Body of pancreas (tissue), 4 donors: ENCODE measurements around the gene COLEC12. TPM values are rescaled to one million over a fixed set of nuclear protein-coding genes. Genes with fewer than 3 reads are reported as not detected.
A peak's percentile ranks its signal among the peaks of the same experiment; 100 is the strongest.

Experiments
- ATAC-seq: fragments of 150-250 bp; one replicate; pipeline ENCODE4 v1.9.1; 2016
- DNase-seq, 4 donors: peaks; one replicate each; pipeline ENCODE4 v3.0.0-alpha.2; 2019
- H3K27ac ChIP-seq, 4 donors: fragments of 200-600 bp; sonication (generic); 1 replicate in 3 of 4; 2 replicates in 1 of 4; pipeline versions ENCODE4 v1.5.1 to v1.6.1; 2016 to 2019; ENCODE audit warnings: mild to moderate bottlenecking in 1 of 4, mixed read lengths in 1 of 4, moderate library complexity in 1 of 4
- H3K27me3 ChIP-seq, 2 donors: fragments of 200-600 bp; sonication (generic); one replicate each; pipeline ENCODE4 v1.6.0; 2016; ENCODE audit warnings: mild to moderate bottlenecking in 1 of 2
- H3K36me3 ChIP-seq, 2 donors: fragments of 200-600 bp; sonication (generic); replicated peaks in 1 of 2; 2 replicates each; pipeline ENCODE4 v1.5.1; 2016; ENCODE audit warnings: low read depth in 2 of 2; ENCODE audit not compliant: insufficient read depth in 1 of 2
- H3K4me1 ChIP-seq: fragments of 200-600 bp; sonication (generic); one replicate; pipeline ENCODE4 v1.6.0; 2016
- H3K4me3 ChIP-seq, 2 donors: fragments of 200-600 bp; sonication (generic); 1 replicate in 1 of 2; 2 replicates in 1 of 2; pipeline ENCODE4 v1.5.1; 2016 to 2019
- H3K9me3 ChIP-seq, 3 donors: fragments of 200-600 bp; sonication (generic); 1 replicate in 2 of 3; 2 replicates in 1 of 3; pipeline ENCODE4 v1.5.1; 2016
- POLR2A ChIP-seq, 3 donors: fragments of 450-650 bp; IDR thresholded peaks; one replicate each; pipeline ENCODE4 v1.6.1; 2016; ENCODE audit warnings: antibody characterized with exemption in 3 of 3, mild to moderate bottlenecking in 2 of 3
- WGBS, 2 donors: methylation state at CpG; one replicate each; pipeline ENCODE4 v1.1.5; 2017; 5-methylcytosine and 5-hydroxymethylcytosine counted together
- intact Hi-C: fragments of 100-400 bp; cut with DNase I; formaldehyde crosslinking; loops from one replicate; pipeline ENCODE4 v1.15.1; 2023
- total RNA-seq, 2 donors: library from RNA; depleted of rRNA; stranded (reverse); fragments of >200 nt; gene quantifications; one replicate each; pipeline ENCODE4 v1.1.0, GENCODE V29; 2016
- TF ChIP-seq, protein P1 (sequence below), 7 experiments: fragments of 450-650 bp in 4 of 7; fragments of 200-600 bp in 3 of 7; sonication (generic) in 3 of 7; IDR thresholded peaks; one replicate each; pipeline ENCODE4 v1.5.1; 2016 to 2019; ENCODE audit warnings: antibody characterized with exemption in 7 of 7

COLEC12 gene
- total RNA-seq, 2 donors from 2014 or later: 3.6 to 4.2 TPM

DNA sequence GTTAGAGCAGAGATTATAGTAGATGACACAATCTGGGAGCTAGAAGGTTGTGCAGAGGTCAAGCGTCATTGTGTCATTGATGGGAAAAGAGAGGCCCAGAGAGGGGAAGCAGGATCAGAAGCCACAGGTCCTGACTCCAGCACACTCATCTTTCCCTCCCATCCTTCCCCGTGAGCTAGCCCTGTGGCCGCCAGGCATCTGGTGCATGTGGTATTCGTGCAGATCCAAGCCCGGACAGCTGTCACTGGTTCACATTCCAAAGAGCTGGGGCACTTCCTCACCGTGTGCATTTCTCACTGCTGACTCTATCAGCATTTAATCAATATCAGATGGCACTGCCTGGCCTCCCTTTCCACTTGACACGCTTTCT lies 138.6 kb downstream of the COLEC12 start:
- no peak for ATAC-seq
- WGBS, 2 donors: 46 to 78% methylated on average over 7 of the region's 7 CpGs
- no peaks in the 10 kb centered on the region for H3K36me3 ChIP-seq
- H3K9me3 ChIP-seq: no peaks in the 10 kb centered on the region
- H3K4me1 ChIP-seq: no peaks in the 10 kb centered on the region
- intact Hi-C loops: no loop called here
- no peak overlapping the region for H3K4me3 ChIP-seq
- TF ChIP-seq, protein P1, sequence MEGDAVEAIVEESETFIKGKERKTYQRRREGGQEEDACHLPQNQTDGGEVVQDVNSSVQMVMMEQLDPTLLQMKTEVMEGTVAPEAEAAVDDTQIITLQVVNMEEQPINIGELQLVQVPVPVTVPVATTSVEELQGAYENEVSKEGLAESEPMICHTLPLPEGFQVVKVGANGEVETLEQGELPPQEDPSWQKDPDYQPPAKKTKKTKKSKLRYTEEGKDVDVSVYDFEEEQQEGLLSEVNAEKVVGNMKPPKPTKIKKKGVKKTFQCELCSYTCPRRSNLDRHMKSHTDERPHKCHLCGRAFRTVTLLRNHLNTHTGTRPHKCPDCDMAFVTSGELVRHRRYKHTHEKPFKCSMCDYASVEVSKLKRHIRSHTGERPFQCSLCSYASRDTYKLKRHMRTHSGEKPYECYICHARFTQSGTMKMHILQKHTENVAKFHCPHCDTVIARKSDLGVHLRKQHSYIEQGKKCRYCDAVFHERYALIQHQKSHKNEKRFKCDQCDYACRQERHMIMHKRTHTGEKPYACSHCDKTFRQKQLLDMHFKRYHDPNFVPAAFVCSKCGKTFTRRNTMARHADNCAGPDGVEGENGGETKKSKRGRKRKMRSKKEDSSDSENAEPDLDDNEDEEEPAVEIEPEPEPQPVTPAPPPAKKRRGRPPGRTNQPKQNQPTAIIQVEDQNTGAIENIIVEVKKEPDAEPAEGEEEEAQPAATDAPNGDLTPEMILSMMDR (IDR thresholded peaks at IDR 0.05): no peak
- no peak for TF ChIP-seq POLR2A (IDR thresholded peaks at IDR 0.05)
- H3K27ac ChIP-seq: no peak overlapping the region
- peak in 1 of 4 donors; percentile 27 for DNase-seq
- no peaks in the 10 kb centered on the region for H3K27me3 ChIP-seq

DNA sequence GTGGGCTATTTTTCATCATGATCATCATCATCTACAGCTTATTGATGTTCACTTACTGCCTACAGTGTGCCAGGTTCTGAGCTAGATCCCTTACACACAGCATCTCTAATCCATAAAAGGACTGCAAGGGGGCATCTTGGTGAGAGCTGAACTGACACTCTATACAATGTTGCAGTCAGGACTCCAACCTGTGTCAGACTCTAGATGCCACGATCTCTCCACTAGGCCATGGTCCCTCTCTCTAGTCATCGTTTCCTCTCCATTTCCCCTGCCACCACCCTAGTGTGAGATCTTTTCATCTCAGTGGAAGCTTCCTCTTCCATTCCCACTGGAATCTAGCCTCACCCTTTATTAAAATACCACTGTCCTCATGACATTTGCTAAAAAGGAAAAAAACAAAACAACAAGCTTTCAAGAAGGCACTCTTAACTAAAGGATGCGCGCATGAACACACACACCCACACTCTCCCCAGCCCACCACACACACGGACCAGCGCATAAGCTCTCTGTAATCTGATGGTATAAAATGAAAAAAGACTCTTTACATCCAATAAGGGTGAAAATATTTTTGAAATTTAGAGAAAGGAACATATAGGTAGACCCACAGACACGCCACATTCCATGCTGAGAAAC lies 139.3 kb downstream of the COLEC12 start:
- DNase-seq: no peak
- Histone ChIP-seq H3K9me3 (no peaks in the 10 kb centered on the region), H3K36me3 (no peaks in the 10 kb centered on the region), H3K27me3 (no peaks in the 10 kb centered on the region), H3K4me3 (no peak overlapping the region), H3K27ac (no peak overlapping the region), H3K4me1 (no peaks in the 10 kb centered on the region)
- WGBS, 2 donors: 92 to 94% methylated on average over 7 of the region's 7 CpGs
- TF ChIP-seq, protein P1 (IDR thresholded peaks at IDR 0.05): no peak
- TF ChIP-seq POLR2A (IDR thresholded peaks at IDR 0.05): no peak
- intact Hi-C loops: no loop called here
- no peak for ATAC-seq

DNA sequence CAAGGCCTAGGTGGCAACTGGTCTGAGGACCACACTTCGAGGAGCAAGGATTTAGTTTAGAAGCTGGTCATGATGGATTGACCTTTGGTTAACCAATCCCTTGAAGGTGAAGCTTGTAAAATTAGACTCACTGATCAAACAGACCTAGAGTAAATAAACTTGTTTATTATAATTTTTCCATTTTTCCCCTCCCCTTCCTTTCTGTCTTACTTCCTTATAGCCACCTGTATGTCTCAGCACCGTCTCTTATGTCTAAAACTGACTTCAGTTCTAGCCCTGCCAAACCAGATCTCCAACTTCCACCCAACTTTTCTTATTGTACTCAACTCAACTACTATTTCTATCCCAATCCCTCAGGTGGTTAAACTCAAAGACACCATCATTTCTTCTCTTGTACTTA lies 139.8 kb downstream of the COLEC12 start:
- Histone ChIP-seq H3K9me3 (no peaks in the 10 kb centered on the region), H3K4me3 (no peak overlapping the region), H3K36me3 (no peaks in the 10 kb centered on the region), H3K27ac (no peak overlapping the region), H3K4me1 (no peaks in the 10 kb centered on the region), H3K27me3 (no peaks in the 10 kb centered on the region)
- intact Hi-C loops: no loop called here
- TF ChIP-seq, protein P1 (IDR thresholded peaks at IDR 0.05): no peak
- TF ChIP-seq POLR2A (IDR thresholded peaks at IDR 0.05): no peak
- DNase-seq (no peak), ATAC-seq (no peak)
- WGBS, 2 donors: 78 to 94% methylated on average over 2 of the region's 2 CpGs

DNA sequence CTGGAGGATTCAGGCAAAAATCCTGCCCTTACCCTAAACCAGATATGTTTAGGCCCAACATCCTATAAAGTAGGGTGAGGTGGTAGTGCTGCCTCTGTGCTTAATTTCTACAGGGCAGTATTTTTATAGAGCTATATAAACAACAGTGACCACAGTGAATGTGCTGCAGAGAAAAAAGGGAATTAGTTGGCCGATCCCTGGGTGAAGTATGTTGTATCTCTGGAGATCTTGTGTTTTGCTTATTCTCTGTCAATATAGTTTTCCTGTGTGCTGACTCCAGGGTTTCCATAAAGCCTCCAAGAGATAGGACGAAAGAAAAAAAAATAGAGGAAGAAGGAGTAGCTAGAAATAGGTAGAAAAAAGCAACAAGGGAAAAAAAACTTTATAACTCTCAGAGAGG lies 143.7 kb downstream of the COLEC12 start:
- Histone ChIP-seq H3K4me3 (no peak overlapping the region), H3K36me3 (no peaks in the 10 kb centered on the region), H3K9me3 (no peaks in the 10 kb centered on the region), H3K27ac (no peak overlapping the region), H3K4me1 (no peaks in the 10 kb centered on the region), H3K27me3 (no peaks in the 10 kb centered on the region)
- intact Hi-C loops: no loop called here
- WGBS, 2 donors: 80 to 86% methylated on average over 2 of the region's 2 CpGs
- TF ChIP-seq, protein P1 (IDR thresholded peaks at IDR 0.05): no peak
- TF ChIP-seq POLR2A (IDR thresholded peaks at IDR 0.05): no peak
- ATAC-seq: no peak
- DNase-seq: no peak

DNA sequence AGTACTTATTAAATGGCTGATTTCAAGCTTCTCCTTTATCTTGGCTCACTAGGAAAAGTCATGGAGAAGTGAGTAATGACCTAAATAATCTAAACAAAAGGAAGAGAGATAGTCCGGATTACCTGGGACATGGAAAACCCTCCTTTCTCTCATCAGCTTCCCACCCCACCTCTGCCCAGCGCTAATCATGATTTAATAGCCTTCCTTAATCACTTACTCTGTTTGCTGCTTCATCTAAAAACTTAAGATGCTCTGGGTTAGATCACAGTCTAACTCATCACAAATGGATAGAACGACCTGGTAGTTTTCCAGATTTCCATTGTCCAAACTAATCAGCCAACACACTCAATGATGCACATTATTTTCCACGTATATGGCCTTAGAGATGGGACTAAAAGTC lies 144.8 kb downstream of the COLEC12 start:
- TF ChIP-seq, protein P1 (IDR thresholded peaks at IDR 0.05): no peak
- no peak for TF ChIP-seq POLR2A (IDR thresholded peaks at IDR 0.05)
- Histone ChIP-seq H3K27ac (no peak overlapping the region), H3K4me3 (no peak overlapping the region), H3K27me3 (no peaks in the 10 kb centered on the region), H3K36me3 (no peaks in the 10 kb centered on the region), H3K4me1 (no peaks in the 10 kb centered on the region), H3K9me3 (no peaks in the 10 kb centered on the region)
- ATAC-seq (no peak), DNase-seq (no peak)
- intact Hi-C loops: no loop called here
- WGBS, 2 donors: 79% methylated on average over 4 of the region's 4 CpGs
